ENCODE measurements around the gene CCKAR. TPM values are rescaled to one million over a fixed set of nuclear protein-coding genes. Genes with fewer than 3 reads are reported as not detected.

Gene CCKAR
- total RNA-seq, 1 donor from 2014 or later, result not detected

Other genes with a start within 250 kb of the CCKAR start
- 166 and 170 TPM in 2 replicates for gene RBPJ, start 169.5 kb downstream of the CCKAR start, total RNA-seq
- 4.2 and 5.2 TPM in 2 replicates for gene TBC1D19, start 93.6 kb upstream of the CCKAR start, total RNA-seq